GM20431 (cell line): Measurements from ENCODE around the gene FTCD.

ENCODE experiments used
- in situ Hi-C: fragments of 300-500 bp; cut with MseI, MboI; formaldehyde crosslinking; loops from one replicate; pipeline ENCODE4 v1.15.0; 2020; ENCODE audit warnings: low sequenced_read_pairs; ENCODE audit not compliant: unreplicated experiment

The FTCD gene

DNA sequence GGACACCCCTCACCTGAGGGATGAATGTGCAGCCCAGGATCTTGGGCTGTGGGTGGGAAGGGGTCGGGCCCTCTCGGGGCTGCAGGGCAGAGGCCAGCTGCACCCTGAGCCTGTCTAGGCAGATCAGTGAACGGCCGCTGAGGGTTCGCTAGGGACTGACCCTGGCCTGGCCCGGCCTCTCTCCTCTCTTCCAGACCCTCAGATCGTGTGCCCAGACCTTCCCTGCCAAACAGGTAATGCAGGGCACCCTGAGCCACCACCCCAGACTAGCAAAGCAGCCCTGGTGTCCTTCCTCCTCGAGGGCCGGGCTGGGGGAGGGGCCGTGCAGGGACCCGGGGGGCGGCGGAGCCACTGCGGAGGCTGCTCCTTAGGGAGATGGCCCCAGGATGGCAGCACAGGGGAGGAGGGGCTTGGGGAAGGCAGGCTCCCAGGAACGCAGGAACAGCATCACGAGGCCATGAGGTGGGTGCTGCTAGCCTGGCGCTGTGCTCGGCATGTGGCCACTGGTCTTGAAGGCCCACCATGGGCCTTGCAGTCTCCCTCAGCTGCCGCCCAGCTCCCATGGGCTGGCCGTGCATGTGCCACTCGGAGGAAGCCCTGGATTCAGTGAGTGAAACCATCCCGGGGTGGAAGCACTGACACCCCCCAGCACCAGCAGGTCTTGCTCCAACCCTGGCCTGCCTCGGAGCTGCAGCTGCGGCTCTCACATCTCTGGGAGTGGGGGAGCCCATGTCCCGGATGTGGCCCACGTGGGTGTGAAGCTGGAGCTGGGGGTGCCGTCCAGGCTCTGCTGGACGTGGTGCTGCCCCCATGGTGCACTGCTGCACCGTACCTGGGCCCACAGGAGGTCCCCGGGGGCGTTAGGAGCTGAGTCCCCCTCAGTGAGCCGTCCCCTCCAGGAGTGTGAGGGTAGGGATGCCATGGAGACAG is 28.8 kb downstream of the FTCD start:
- in situ Hi-C loops = no loop called here

DNA sequence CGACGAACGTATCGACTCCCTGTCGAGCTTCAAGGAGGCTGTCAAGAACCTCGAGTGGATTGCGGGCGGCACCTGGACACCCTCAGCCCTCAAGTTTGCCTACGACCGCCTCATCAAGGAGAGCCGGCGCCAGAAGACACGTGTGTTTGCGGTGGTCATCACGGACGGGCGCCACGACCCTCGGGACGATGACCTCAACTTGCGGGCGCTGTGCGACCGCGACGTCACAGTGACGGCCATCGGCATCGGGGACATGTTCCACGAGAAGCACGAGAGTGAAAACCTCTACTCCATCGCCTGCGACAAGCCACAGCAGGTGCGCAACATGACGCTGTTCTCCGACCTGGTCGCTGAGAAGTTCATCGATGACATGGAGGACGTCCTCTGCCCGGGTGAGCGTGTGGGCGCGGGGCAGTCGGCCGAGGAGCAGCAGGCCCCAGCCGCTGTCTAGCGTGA is 29.5 kb downstream of the FTCD start:
- in situ Hi-C loops = no loop called here

DNA sequence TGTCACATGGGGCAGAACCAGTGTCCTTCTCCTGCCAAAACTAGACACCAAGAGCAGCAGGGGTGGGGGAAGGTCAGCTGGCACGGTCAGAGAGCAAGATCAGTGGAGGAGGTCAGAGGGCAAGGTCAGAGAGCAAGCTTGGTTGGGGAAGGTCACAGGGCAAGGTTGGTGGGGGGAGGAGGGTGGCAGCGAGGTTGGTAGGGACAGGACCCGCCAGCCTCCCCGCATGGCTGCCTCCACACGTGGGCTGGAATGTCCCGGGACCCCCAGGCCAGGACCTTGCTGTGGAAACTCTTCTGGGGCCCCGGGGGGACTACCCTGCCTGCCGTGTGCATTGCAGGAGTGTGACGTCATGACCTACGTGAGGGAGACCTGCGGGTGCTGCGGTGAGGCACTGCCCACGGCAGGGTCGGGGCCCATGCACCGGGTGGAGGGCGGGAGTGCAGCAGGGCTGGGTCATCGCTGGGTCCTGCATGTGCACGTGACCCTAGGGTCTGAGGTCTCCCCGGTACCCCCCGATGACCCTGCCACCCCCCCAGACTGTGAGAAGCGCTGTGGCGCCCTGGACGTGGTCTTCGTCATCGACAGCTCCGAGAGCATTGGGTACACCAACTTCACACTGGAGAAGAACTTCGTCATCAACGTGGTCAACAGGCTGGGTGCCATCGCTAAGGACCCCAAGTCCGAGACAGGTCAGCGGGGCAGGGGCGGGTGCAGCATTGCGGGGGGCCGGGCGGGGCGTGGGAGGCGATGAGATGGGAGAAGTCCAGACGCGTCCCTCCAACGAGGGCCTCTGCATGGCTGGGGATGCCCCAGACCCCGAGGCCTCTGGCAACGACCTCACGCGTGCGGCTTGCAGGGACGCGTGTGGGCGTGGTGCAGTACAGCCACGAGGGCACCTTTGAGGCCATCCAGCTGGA is 30.2 kb downstream of the FTCD start:
- in situ Hi-C loops = no loop called here

DNA sequence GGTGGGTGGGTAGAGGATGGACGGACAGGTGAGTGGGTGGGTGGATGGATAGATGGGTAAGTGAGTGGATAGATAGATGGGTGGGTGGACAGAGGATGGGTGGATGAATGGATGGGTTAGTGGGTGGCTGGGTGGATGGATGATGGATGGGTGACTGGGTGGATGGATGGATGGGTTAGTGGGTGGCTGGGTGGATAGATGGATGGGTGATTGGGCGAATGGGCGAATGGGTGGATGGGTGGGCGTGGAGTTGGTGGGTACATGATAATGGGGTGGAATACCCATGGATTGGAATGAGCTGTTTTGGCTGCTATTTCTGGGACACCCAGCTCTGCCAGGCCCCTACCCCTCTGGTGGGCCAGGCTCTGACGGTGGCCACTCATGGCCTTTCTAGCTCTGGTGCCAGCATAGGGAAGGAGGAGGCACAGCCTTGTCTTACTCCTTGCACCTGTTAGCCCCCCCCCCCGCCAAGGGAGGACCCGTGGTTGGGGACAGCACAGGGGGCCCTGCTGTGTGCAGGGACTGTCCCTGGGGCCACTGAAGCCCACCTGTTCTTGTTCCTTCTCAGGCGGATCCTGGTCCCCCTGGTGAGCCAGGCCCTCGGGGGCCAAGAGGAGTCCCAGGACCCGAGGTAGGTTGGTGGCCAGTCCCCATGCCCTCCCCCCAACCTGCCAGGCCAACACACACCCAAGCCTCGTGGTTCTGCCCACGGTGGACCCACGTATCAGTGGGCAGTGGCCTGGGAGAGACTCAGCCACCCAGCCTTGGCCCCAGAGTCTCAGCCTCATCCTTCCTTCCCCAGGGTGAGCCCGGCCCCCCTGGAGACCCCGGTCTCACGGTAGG is 31.1 kb downstream of the FTCD start:
- in situ Hi-C loops = no loop called here

DNA sequence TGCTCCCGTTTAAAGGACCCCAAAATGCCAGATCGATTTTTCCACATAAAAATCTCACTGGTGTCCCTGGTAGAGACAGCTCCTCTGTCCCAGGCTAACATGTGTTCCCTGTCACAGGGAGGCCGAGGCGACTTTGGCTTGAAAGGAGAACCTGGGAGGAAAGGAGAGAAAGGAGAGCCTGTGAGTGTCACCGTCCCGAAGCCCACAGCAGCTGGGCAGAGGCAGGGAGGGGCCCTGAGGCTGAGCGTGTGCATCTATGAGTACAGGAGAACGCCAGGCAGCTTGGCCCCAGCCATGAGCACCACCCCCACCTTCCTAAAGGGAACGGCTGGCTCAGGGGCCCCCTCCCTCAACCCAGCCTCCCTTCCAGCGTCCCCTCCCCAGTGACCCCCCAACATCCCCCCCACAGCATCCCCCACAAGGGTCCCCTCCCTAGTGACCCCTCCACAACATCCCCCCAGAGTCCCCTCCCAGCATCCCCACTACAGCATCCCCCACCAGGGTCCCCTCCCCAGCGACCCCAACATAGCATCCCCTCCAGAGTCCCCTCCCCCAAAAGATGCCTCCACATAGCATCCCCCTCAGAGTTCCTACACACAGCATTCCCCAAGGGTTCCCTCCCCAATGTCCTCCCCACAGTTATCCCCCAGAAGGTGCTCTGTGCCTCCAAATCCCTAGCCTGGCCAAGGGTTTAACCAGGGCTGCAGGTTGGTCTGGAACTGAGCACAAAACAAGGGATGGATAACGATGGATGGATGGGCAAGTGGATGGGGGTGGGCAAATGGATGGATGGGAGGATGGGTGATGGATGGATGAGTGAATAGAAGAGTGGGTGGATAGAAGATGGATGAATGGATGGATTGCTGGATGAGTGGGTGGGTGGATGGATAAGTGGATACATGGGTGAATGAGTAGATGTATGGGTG is 32.4 kb downstream of the FTCD start:
- in situ Hi-C loops = no loop called here

DNA sequence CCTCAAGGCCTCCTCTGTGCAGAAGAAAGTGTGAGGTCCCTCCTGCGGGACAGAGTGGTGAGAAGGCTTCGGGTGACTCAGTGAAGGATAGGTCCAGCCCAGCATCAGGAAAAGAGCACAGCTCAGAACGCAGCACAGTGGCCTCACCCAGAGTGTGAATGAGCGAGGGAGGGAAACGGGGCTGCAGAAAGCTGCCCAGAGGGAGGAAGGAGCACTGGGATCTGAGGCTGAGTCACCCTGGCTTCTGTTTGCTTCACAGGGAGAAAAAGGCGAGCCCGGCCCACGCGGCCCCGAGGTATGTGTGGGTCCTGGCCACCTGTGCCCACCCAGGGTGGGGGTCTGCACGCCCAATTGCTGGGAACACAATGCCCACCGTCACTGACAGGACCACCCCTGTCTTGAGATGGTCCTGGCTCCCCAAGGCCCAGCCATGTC is 33.1 kb downstream of the FTCD start:
- in situ Hi-C loops = no loop called here

DNA sequence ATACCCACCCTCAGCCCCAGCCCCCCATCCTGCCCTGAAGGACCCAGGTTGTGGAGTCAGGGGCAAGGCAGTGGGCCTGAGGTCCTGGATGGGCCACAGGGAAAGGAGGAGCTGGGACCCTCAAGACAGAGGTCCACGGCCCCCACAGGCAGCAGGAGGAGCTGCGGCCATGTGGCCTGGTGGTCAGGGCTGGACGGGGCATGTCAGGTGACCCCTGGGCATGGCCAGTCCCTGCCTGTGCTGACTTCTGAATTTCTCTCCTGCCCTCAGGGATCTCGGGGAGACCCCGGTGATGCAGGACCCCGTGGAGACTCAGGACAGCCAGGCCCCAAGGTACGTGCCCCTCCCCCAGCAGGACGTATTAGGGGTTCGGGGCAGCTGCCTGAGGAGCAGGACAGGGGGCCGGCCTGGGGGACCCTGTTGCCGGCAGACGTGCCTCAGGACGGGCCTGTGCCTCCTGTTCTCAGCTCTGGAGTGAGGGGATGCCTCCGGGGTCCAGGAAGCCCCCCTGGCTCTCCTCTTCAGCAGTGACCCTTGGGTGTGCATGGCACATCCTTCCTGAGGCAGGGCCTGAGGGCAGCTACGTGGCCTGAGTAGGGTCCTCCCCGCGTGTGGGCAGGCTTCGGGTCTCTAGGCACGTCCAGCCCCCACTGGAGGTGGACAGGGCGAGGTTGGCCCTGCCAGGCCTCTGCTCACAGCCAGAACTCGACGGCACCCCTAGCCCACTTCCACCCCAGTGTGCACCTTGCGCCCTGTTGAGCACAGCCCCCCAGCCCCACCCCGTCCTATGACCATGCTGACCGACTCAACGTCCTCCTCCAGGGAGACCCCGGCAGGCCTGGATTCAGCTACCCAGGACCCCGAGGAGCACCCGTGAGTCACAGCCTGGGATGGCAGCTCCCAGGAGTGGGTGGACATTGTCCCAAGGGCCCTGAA is 33.8 kb downstream of the FTCD start:
- in situ Hi-C loops = no loop called here

DNA sequence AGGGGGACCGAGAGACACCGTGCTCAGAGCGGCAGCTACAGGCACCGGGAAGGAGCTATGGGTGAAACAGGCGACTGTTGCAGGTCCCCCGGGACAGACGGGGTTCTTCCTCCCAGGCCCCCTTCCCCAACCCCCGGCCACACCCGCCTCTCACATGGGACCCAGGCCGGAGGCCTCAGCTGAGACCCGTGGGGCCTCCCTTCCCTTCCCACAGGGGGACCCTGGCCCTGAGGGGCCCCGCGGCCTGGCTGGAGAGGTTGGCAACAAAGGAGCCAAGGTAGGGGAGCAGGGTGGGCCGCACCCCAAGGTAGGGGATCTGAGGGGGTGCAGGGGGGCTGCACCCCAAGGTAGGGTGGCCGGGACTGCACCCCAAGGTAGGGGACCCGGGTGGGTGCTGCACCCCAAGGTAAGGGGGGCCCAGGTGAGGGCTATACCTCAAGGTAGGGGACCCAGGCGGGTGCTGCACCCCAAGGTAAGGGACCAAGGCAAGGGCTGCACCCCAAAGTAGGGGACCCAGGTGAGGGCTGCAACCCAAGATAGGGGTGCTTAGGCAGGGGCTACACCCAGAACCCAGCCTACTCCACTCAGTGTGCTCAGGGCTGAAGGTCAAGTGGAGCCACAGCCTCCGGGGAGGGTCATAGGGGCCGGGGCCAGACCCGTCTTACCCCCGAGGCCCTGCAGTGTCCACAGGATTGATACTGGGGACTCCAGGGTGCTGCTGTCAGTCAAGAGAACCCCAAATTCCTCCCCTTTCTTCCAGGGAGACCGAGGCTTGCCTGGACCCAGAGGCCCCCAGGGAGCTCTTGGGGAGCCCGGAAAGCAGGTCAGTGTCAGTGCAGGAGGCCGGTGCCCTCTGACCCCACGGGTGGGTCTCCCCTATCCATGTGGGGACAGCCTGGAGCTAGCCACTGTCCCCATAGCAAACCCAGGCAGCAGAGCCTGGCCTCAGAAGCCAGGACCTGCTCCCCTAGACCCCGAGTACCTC is 34.8 kb downstream of the FTCD start:
- in situ Hi-C loops = no loop called here

DNA sequence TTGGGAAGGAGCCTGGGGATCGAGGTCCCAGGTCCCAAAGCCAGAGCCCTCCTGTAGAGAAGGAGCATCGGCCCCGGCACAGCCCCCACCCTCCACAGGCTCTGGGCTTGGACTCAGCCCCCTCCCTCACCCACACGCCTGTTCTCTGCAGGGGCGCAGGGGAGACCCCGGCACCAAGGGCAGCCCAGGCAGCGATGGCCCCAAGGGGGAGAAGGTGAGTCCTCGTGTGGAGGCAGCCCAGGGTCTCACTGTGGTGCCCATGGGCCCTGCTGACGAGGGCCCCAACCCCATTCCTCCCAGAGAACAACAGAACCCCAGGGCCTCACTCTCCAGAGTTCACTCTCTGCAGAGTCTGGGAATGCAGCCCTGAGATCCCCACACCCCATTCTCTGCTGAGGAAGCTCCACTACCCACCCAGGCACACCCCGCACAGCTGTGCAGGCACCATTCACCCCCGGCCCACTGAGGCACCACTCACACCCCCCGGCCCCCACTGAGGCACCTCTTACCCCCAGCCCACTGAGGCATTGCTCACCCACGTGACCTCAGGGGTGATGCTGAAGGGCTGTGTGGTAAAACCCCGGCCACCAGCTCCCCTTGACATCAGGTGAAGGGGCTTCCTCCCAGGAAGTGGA is 35.6 kb downstream of the FTCD start:
- in situ Hi-C loops = no loop called here

DNA sequence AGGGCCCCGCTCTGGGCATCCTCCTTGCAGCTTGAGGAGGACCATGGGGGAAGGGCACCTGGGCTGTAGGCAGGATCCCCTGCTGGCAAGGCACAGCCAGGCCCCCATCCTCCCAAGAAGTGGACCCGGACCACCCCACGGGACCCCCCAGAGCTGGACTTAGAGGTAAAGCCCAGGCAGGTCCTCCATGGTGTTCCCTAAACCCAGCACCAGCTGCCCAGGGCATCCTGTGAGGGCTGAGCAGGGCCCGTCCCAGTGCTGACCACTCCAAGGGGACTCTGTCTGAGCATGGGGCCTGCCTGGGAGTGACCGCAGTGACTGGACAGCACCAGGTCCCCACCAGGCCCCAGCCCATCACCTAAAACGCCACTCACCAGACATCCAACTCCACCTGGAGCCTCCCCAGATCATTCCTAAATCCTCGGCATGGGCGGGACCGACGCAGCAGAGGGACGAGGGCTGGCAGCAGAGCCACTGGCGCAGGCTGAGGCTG is 36.2 kb downstream of the FTCD start:
- in situ Hi-C loops = no loop called here

DNA sequence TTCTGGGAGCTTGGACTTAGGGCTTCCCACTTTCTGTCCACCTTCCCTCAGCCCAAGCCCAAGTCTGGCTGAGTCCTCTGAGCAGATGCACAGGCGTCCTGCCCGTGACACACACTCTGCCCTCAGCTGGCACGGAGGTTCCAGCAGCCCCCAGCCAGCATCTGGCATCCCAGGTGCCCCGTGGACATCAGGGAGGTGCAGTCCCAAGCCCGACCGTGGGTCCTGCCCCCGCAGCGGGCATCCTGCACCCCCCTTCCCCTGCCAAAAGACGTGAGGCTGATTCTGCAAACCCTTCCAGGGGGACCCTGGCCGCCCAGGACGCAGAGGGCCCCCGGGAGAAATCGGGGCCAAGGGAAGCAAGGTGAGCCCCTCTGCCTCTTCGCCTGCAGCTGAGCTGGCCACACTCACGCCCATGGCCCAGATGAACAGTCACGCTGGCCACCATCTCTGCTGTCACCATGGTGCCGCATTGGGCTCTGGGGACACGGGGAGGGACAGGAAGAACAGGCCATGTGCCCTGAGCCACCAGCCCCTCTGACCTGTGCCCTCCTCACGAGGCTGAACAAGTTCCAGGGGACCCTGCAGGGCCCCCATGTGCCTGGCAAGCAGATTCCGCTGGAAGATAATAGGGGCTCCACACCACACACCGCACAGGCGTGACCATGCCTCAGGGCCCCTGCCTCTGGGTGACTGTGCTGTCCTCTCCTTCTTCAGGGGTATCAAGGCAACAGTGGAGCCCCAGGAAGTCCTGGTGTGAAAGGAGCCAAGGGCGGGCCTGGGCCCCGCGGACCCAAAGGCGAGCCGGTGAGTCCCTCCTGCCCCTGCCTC is 36.8 kb downstream of the FTCD start:
- in situ Hi-C loops = no loop called here

DNA sequence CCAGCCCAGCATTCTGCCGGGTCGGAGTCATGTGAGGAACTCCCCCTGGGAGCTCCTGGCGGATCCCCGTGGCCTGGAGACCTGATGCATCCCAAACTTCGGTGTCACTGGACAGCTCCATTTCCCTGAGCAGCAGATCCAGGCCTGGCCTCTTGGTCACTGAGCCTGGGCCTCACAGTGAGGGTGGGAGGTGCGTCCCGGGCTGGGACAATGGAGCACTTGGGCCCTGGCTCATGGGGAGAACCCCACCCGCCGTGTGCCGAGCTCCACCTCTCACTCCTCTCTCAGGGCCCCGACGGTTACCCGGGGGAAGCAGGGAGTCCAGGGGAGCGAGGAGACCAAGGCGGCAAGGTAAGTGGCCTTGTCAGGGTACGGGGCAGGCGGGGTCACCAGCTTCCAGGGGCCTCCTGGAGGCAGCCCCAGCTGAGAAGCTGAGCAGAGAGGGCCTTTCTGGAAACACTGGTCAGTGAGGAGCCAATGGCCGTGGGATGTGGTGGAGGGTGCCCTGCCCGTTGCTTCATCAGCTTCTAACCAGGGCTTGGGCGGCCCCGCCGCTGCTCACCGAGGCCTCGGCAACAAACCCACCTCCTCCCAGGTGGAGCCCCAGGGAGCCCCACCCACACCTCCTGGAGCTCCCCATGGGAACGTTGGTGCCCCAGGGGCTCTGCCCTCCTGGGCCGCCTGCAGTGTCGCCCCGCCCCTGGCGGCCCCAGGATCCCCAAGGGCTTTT is 37.6 kb downstream of the FTCD start:
- in situ Hi-C loops = no loop called here

DNA sequence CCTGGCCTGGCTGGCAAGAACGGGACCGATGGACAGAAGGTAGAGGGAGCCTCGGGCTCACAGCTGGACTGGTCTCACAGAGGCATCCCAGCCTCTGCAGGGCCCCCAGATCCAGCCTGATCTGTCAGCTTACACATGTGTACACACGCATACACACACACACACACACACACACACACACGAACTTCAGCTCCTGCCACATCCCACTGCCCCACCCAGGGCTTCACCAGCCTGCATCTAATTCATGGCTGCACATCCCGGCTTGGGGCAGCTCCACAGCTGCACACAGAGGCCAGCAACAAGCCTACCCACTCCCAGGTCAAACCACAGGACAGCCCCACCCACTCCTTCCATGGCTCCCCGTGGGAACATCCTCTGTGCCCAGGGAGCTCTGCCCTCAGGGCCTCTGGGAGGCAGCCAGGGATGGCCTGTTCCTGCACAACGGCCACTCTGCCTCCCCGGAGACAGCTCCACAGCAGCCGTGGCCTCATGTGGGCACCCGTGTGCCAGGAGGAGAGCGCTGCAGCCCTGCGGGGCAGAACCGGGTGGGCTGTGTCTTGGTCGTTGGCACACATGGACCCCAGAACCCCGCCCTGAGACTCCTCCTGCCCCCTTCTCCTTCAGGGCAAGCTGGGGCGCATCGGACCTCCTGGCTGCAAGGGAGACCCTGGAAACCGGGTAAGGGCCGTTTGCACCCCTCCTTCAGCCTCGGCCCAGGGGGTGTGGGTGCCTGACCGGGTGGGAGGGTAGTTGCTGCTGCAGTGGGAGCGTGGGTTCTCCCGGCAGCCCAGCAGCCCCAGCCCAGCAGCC is 38.4 kb downstream of the FTCD start:
- in situ Hi-C loops = no loop called here
